IMR-90 (cell line): Measurements from ENCODE around the gene ADAMTS18.

ENCODE experiments used
- CEBPB ChIP-seq: IDR thresholded peaks from 2 replicates; pipeline ENCODE4 v1.6.1; 2012; ENCODE audit warnings: low read depth, low read length, improper control_type of control experiment
- CTCF ChIP-seq: conservative IDR thresholded peaks from 2 replicates; pipeline ENCODE4 v1.5.1; 2012; ENCODE audit warnings: mild to moderate bottlenecking, low read depth, low read length, improper control_type of control experiment

- TF ChIP-seq CEBPB (no peak), CTCF (no peak)
Measured at GRCh38 chr16:77328768-77329167, 106.1 kb downstream of the ADAMTS18 start.
